GM21619 (cell line): ENCODE measurements around the gene KCNQ5.

ENCODE experiments used
- ATAC-seq: cut with Tn5 transposase; IDR thresholded peaks from one replicate; pipeline ENCODE4 v1.9.1; 2021; ENCODE audit not compliant: unreplicated experiment

KCNQ5 gene

GRCh38 chr6:72639920-72640614 lies 18.2 kb downstream of the KCNQ5 start:
- ATAC-seq = no peak

- ATAC-seq = no peak
These were observed 18.7 kb downstream of the KCNQ5 start for GRCh38 chr6:72640615-72640930.

- no peak for ATAC-seq
These were observed 20.6 kb downstream of the KCNQ5 start for GRCh38 chr6:72642435-72642834.

- ATAC-seq = no peak
These were observed 21.4 kb downstream of the KCNQ5 start for GRCh38 chr6:72643214-72643613.

- no peak for ATAC-seq
These were observed 25.0 kb downstream of the KCNQ5 start for GRCh38 chr6:72646604-72647485.

GRCh38 chr6:72647489-72647888 lies 25.6 kb downstream of the KCNQ5 start:
- ATAC-seq = no peak

GRCh38 chr6:72649032-72649984 lies 27.4 kb downstream of the KCNQ5 start:
- ATAC-seq = peak; percentile 63

- no peak for ATAC-seq
These were observed 28.3 kb downstream of the KCNQ5 start for GRCh38 chr6:72650081-72650745.

GRCh38 chr6:72651174-72651573 lies 29.3 kb downstream of the KCNQ5 start:
- no peak for ATAC-seq

GRCh38 chr6:72651967-72652956 lies 30.4 kb downstream of the KCNQ5 start:
- no peak for ATAC-seq

GRCh38 chr6:72653026-72653425 lies 31.2 kb downstream of the KCNQ5 start:
- no peak for ATAC-seq

GRCh38 chr6:72654071-72654621 lies 32.3 kb downstream of the KCNQ5 start:
- peak; percentile 58 for ATAC-seq

- ATAC-seq = no peak
These were observed 35.7 kb downstream of the KCNQ5 start for GRCh38 chr6:72657407-72658197.

GRCh38 chr6:72659754-72660153 lies 37.9 kb downstream of the KCNQ5 start:
- ATAC-seq = no peak

- no peak for ATAC-seq
These were observed 39.5 kb downstream of the KCNQ5 start for GRCh38 chr6:72661411-72661810.

- ATAC-seq = no peak
These were observed 43.7 kb downstream of the KCNQ5 start for GRCh38 chr6:72665599-72665998.

GRCh38 chr6:72669324-72669723 lies 47.5 kb downstream of the KCNQ5 start:
- no peak for ATAC-seq

- no peak for ATAC-seq
These were observed 51.0 kb downstream of the KCNQ5 start for GRCh38 chr6:72672906-72673305.
